ENCODE results near the gene MAN1C1. TPM values are rescaled to one million over a fixed set of nuclear protein-coding genes. Genes with fewer than 3 reads are reported as not detected.

MAN1C1 gene
- total and polyA plus RNA-seq, 2 donors (not counting 3 experiments of a cell fraction or from before 2014, with no cell fraction given), result 1.5 to 4.0 TPM

GRCh38 chr1:25715888-25716287 is 99.3 kb downstream of the MAN1C1 start:
- no peaks in the 10 kb centered on the region for H3K36me3 ChIP-seq (ENCODE audit: control insufficient read depth in 2 of 2, extremely low read depth in 1 of 2, insufficient read depth in 2 of 2, low read length in 2 of 2)
- H3K4me2 ChIP-seq (ENCODE audit: insufficient read depth, low read length), result no peak overlapping the region
- no TSS peak for BruUV-seq (replicated peaks)
- no peak overlapping the region for H2AFZ ChIP-seq (ENCODE audit: low read depth, low read length)
- H3K27ac ChIP-seq (ENCODE audit: insufficient read depth, low read depth, low read length), result no peak overlapping the region
- H3K27me3 ChIP-seq (ENCODE audit: control insufficient read depth in 2 of 2, insufficient read depth in 2 of 2, low read length in 2 of 2), result peaks cover 0 to 2% of the 10 kb centered on the region in 2 experiments
- H3K9ac ChIP-seq (replicated peaks; ENCODE audit: extremely low read depth, insufficient read depth, low read length), result no peak overlapping the region
- H3K79me2 ChIP-seq (ENCODE audit: control insufficient read depth, insufficient read depth, low read length), result no peaks in the 10 kb centered on the region
- intact Hi-C loops (cut with micrococcal nuclease), result no loop called here
- dilution Hi-C loops (cut with MboI; ENCODE audit: extremely low pct_ligation_motif_present, low sequenced_read_pairs), result no loop called here
- H3K4me1 ChIP-seq (ENCODE audit: control insufficient read depth, extremely low read depth, insufficient read depth, low read length), result no peaks in the 10 kb centered on the region
- no peak for FAIRE-seq
- DNase-seq (ENCODE audit: low read depth, low spot score), result no peak
- ChIA-PET POLR2A (no interaction called here), CTCF (no interaction called here)
- no peak overlapping the region for H3K4me3 ChIP-seq (replicated peaks in 1 of 3; ENCODE audit: insufficient read depth in 1 of 3, low read depth in 1 of 3, low read length in 3 of 3)
- no peaks in the 10 kb centered on the region for H4K20me1 ChIP-seq (replicated peaks; ENCODE audit: control insufficient read depth, extremely low read depth, insufficient read depth, low read length)
- no peaks in the 10 kb centered on the region for H3K9me1 ChIP-seq (replicated peaks; ENCODE audit: control insufficient read depth, extremely low read depth, insufficient read depth, low read length)
- TF ChIP-seq JUN (IDR thresholded peaks at IDR 0.05; ENCODE audit: borderline replicate concordance, insufficient read depth, insufficient read length, low read depth) (no peak), MYC (IDR thresholded peaks at IDR 0.05; ENCODE audit: low read depth, low read length) (no peak), CTCF (IDR thresholded peaks at IDR 0.05; ENCODE audit: extremely low read depth in 1 of 2, insufficient read depth in 1 of 2, low read depth in 1 of 2, low read length in 2 of 2) (no peak), FOS (IDR thresholded peaks at IDR 0.05; ENCODE audit: borderline replicate concordance, insufficient read depth, low read length) (no peak), POLR2AphosphoS5 (IDR thresholded peaks at IDR 0.05; ENCODE audit: insufficient read depth, low read depth, low read length) (no peak), MAX (IDR thresholded peaks at IDR 0.05; ENCODE audit: insufficient read depth, insufficient read length) (no peak), GATA2 (IDR thresholded peaks at IDR 0.05; ENCODE audit: insufficient read depth, insufficient read length, low read depth, low read length) (no peak), POLR2A (IDR thresholded peaks at IDR 0.05; ENCODE audit: low read depth, low read length) (no peak), EZH2 (IDR thresholded peaks at IDR 0.05; ENCODE audit: borderline replicate concordance, low read depth, low read length, severe bottlenecking) (no peak)
- no peaks in the 10 kb centered on the region for H3K9me3 ChIP-seq (replicated peaks; ENCODE audit: control insufficient read depth, insufficient read depth, low read length)

All from endothelial cell of umbilical vein (primary cell).